AG04450 (cell line): Measurements from ENCODE around the gene RFX2. TPM values are rescaled to one million over a fixed set of nuclear protein-coding genes. Genes with fewer than 3 reads are reported as not detected.
A peak's percentile ranks its signal among the peaks of the same experiment; 100 is the strongest.

Experiments
- CTCF ChIA-PET: fragments of 300-600, 350-600 bp; formaldehyde crosslinking; extraction: SDS; loops from one replicate; lab custom pipeline; 2022; ENCODE audit warnings: antibody characterized with exemption, inconsistent platforms; lab: Charles Lee
- POLR2A ChIA-PET: fragments of 350-600 bp; formaldehyde crosslinking; extraction: SDS; loops from one replicate; lab custom pipeline; 2021; ENCODE audit warnings: antibody characterized with exemption, inconsistent platforms; lab: Yijun Ruan, JAX
- DNase-seq: peaks from one replicate; pipeline ENCODE4 v3.0.0-alpha.2; 2011; ENCODE audit warnings: low read depth, low spot score
- H3K27ac ChIP-seq: one replicate; pipeline ENCODE4 v1.5.1; 2012; ENCODE audit warnings: low read depth, low read length, control low read depth
- H3K27me3 ChIP-seq: one replicate; pipeline ENCODE4 v1.6.0; 2012; ENCODE audit warnings: low read length; ENCODE audit not compliant: control insufficient read depth, insufficient read depth
- H3K4me3 ChIP-seq: 2 replicates; pipeline ENCODE4 v1.5.1; 2011; ENCODE audit warnings: mild to moderate bottlenecking, low read depth, low read length, control low read depth
- H3K9me3 ChIP-seq: 2 replicates; pipeline ENCODE4 v1.5.1; 2012; ENCODE audit warnings: low read length; ENCODE audit not compliant: control insufficient read depth, insufficient read depth
- CTCF ChIP-seq: IDR thresholded peaks from 2 replicates; pipeline ENCODE4 v1.5.1; 2011; ENCODE audit warnings: low read depth, low read length, control low read depth, inconsistent platforms
- polyA plus RNA-seq: library from polyadenylated mRNA; depleted of rRNA; stranded (reverse); fragments of >200 nt; gene quantifications from 2 replicates; pipeline ENCODE4 v1.2.3, GENCODE V29; 2011

The RFX2 gene
- polyA plus RNA-seq, 1 experiment = 2.9 TPM

DNA sequence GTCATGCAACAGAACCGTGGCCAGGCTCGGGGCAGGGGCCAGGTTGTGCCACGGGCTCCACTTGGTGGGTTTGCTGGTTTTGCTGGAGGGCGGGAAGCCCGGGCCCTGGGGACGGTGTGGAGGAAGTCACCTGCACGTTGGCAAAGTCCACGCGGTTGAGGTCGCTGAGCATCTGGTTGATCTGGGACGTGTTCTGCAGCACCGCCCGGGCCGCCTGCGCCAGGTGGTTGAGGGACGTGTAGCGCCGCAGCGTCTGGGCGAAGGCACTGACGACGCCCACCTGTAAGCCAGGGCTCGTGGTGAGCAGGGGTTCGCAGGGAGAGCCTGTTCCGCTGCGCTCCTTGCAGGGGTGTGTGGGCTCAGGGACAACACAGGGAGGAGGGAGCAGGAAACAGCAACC lies 107.7 kb downstream of the RFX2 start:
- CTCF ChIA-PET = interaction anchor here (1.1 to 2.5 kb wide), 2 partner anchors 15 to 20 kb away, joined by 7 to 9 read pairs; no protein-coding TSS in a partner anchor
- Histone ChIP-seq H3K27me3 (no peaks in the 10 kb centered on the region), H3K4me3 (no peak overlapping the region), H3K27ac (no peak overlapping the region), H3K9me3 (no peaks in the 10 kb centered on the region; the same call in 1 of the 2 replicates)
- DNase-seq = no peak
- POLR2A ChIA-PET = no interaction called here
- no peak for TF ChIP-seq CTCF

DNA sequence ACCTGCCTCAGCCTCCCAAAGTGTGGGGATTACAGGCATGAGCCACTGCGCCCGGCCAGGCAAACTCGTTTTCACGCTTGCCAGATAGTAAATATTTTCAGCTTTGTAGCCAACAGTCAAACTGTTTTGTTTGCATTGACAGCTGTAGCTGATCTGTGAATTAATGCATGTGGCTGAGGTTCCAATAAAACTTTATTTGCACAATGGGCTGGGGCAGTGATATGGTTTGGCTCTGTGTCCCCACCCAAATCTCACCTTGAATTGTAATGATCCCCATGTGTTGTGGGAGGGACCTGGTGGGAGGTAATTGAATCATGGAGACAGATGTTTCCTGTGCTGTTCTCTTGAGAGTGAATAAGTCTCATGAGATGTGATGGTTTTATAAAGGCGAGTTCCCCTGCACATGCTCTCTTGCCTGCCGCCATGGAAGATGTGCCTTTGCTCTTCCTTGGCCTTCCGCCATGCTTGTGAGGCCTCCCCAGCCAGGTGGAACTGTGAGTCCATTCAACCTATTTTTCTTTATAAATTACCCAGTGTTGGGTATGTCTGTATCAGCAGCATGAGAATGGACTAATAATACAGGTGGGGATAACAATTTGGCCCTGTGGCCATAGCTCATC lies 110.0 kb downstream of the RFX2 start:
- no peak for TF ChIP-seq CTCF
- Histone ChIP-seq H3K4me3 (no peak overlapping the region), H3K27me3 (no peaks in the 10 kb centered on the region), H3K27ac (no peak overlapping the region), H3K9me3 (no peaks in the 10 kb centered on the region; the same call in 1 of the 2 replicates)
- POLR2A ChIA-PET = interaction anchor here (0.6 kb wide), 1 partner anchor 405 kb away, joined by 4 read pairs; no protein-coding TSS in a partner anchor
- DNase-seq = no peak
- CTCF ChIA-PET = interaction anchor here (1.3 to 2.5 kb wide), 2 partner anchors 13 to 22 kb away, joined by 7 to 9 read pairs; no protein-coding TSS in a partner anchor

GRCh38 chr19:5999693-6000092 lies 110.6 kb downstream of the RFX2 start:
- ChIA-PET POLR2A (no interaction called here), CTCF (no interaction called here)
- Histone ChIP-seq H3K9me3 (no peaks in the 10 kb centered on the region; the same call in 1 of the 2 replicates), H3K27ac (no peak overlapping the region), H3K27me3 (no peaks in the 10 kb centered on the region), H3K4me3 (no peak overlapping the region)
- TF ChIP-seq CTCF = no peak
- no peak for DNase-seq

DNA sequence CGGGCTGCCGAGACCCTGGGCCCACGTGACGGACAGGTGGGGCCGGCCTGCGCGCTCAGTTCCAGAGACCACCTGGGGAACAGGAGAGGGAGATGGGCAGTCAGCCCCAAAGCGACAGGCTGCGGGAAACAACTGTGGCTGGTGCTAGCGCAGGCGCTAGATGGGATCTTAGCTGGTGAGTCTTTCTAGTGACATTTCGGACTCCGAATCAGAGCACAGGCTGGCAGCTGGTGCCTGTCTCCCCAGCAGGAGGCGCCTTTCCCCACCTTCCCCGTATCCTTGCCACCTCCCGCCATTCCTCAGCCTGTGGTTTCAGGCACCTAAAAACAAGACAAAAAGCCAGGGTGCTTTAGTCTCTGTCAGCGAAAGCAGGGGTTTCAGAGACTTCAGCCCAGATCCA lies 112.9 kb downstream of the RFX2 start:
- no peak overlapping the region for H3K4me3 ChIP-seq
- no peak for DNase-seq
- no peaks in the 10 kb centered on the region; the same call in 1 of the 2 replicates for H3K9me3 ChIP-seq
- H3K27me3 ChIP-seq = no peaks in the 10 kb centered on the region
- ChIA-PET POLR2A (no interaction called here), CTCF (no interaction called here)
- TF ChIP-seq CTCF = 0 out of 2 replicates have a peak, but pooled peaks have one; percentile 13
- H3K27ac ChIP-seq = no peak overlapping the region

- Histone ChIP-seq H3K9me3 (no peaks in the 10 kb centered on the region; the same call in 1 of the 2 replicates), H3K27ac (no peak overlapping the region), H3K27me3 (no peaks in the 10 kb centered on the region), H3K4me3 (no peak overlapping the region)
- ChIA-PET POLR2A (no interaction called here), CTCF (no interaction called here)
- DNase-seq = no peak
- no peak for TF ChIP-seq CTCF
Measured at GRCh38 chr19:5996623-5997320, 113.5 kb downstream of the RFX2 start.
